ENCODE results near the gene RBSN.

Gene RBSN

GRCh38 chr3:15081960-15082664 is 16.8 kb downstream of the RBSN start:
- TF ChIP-seq ZSCAN18 (tag by site-specific recombination; IDR thresholded peaks at IDR 0.05) (no peak), IKZF3 (tag by site-specific recombination; IDR thresholded peaks at IDR 0.05) (no peak), ZNF514 (tag by site-specific recombination; IDR thresholded peaks at IDR 0.05) (no peak), ZNF791 (tag by site-specific recombination; IDR thresholded peaks at IDR 0.05) (no peak), ZNF664 (tag by site-specific recombination; IDR thresholded peaks at IDR 0.05) (no peak), AEBP2 (tag by site-specific recombination; IDR thresholded peaks at IDR 0.05; ENCODE audit: borderline replicate concordance) (no peak), ZSCAN4 (tag by site-specific recombination; IDR thresholded peaks at IDR 0.05) (no peak), ZNF341 (tag by site-specific recombination; IDR thresholded peaks at IDR 0.05; ENCODE audit: low read depth) (no peak), TRIM28 (IDR thresholded peaks at IDR 0.05; ENCODE audit: borderline replicate concordance, low read length) (no peak), ZNF548 (tag by site-specific recombination; IDR thresholded peaks at IDR 0.05) (no peak), ZNF274 (IDR thresholded peaks at IDR 0.05; ENCODE audit: low read length) (no peak), ZNF274 (tag by site-specific recombination; IDR thresholded peaks at IDR 0.05; ENCODE audit: borderline replicate concordance) (no peak), ZIC2 (tag by site-specific recombination; IDR thresholded peaks at IDR 0.05) (no peak), ZNF2 (tag by site-specific recombination; IDR thresholded peaks at IDR 0.05) (no peak), ZNF610 (tag by site-specific recombination; IDR thresholded peaks at IDR 0.05; ENCODE audit: borderline replicate concordance) (no peak), ZNF292 (tag by site-specific recombination; IDR thresholded peaks at IDR 0.05; ENCODE audit: borderline replicate concordance, low read depth) (no peak)
- no peak overlapping the region for H3K27ac ChIP-seq (ENCODE audit: extremely low read depth, low read depth, low read length)
- ChIA-PET CTCF (interaction anchor here (0.6 to 1.3 kb wide), 3 partner anchors 26 to 986 kb away, joined by 3 read pairs; no protein-coding TSS in a partner anchor), POLR2A (no interaction called here)
- H3K4me1 ChIP-seq (ENCODE audit: control insufficient read depth, insufficient read depth, low read length): no peaks in the 10 kb centered on the region
- H3K9me3 ChIP-seq (ENCODE audit: control insufficient read depth, insufficient read depth, low read depth, low read length): no peaks in the 10 kb centered on the region
- H3K4me3 ChIP-seq (ENCODE audit: low read depth, low read length): no peak overlapping the region
- peaks cover 58 to 97% of the 10 kb centered on the region in 2 experiments for H3K36me3 ChIP-seq (ENCODE audit: control insufficient read depth in 2 of 2, insufficient read depth in 1 of 2, low read length in 2 of 2)

- Histone ChIP-seq H3K27ac (ENCODE audit: extremely low read depth, low read depth, low read length) (no peak overlapping the region), H3K4me1 (ENCODE audit: control insufficient read depth, insufficient read depth, low read length) (no peaks in the 10 kb centered on the region), H3K9me3 (ENCODE audit: control insufficient read depth, insufficient read depth, low read depth, low read length) (no peaks in the 10 kb centered on the region), H3K36me3 (ENCODE audit: control insufficient read depth in 2 of 2, insufficient read depth in 1 of 2, low read length in 2 of 2) (peaks cover 42 to 97% of the 10 kb centered on the region in 2 experiments), H3K4me3 (ENCODE audit: low read depth, low read length) (no peak overlapping the region)
- ChIA-PET CTCF (no interaction called here), POLR2A (no interaction called here)
- TF ChIP-seq ZNF280D (tag by site-specific recombination; IDR thresholded peaks at IDR 0.05) (no peak), ZNF48 (tag by site-specific recombination; IDR thresholded peaks at IDR 0.05) (no peak), ZNF157 (tag by site-specific recombination; IDR thresholded peaks at IDR 0.05) (no peak), ZNF354C (tag by site-specific recombination; IDR thresholded peaks at IDR 0.05; ENCODE audit: borderline replicate concordance, low read depth) (no peak), GLI2 (tag by site-specific recombination; IDR thresholded peaks at IDR 0.05; ENCODE audit: borderline replicate concordance, low read depth) (no peak), ZNF777 (tag by site-specific recombination; IDR thresholded peaks at IDR 0.05; ENCODE audit: borderline replicate concordance) (no peak), ZNF223 (tag by site-specific recombination; IDR thresholded peaks at IDR 0.05) (no peak), ZIC2 (tag by site-specific recombination; IDR thresholded peaks at IDR 0.05) (no peak), SETDB1 (IDR thresholded peaks at IDR 0.05; ENCODE audit: insufficient read length, low read length) (no peak), GLI4 (tag by site-specific recombination; IDR thresholded peaks at IDR 0.05) (no peak), ZNF114 (tag by site-specific recombination; IDR thresholded peaks at IDR 0.05) (no peak), ZNF16 (tag by site-specific recombination; IDR thresholded peaks at IDR 0.05; ENCODE audit: low read depth) (no peak), KLF9 (tag by site-specific recombination; IDR thresholded peaks at IDR 0.05; ENCODE audit: low read depth) (no peak)
Measured at GRCh38 chr3:15079091-15079490, 19.9 kb downstream of the RBSN start.

All from HEK293 (cell line).